Neural progenitor cell (in vitro differentiated cells): Measurements from ENCODE around the gene KLHL21.

ENCODE experiments used
- CTCF ChIP-seq: fragments of 200-600 bp; sonication (generic); IDR thresholded peaks from 2 replicates; pipeline ENCODE4 v1.5.1; 2017; ENCODE audit warnings: antibody characterized with exemption, mild to moderate bottlenecking
- EZH2 ChIP-seq: fragments of 200-600 bp; sonication (generic); IDR thresholded peaks from 2 replicates; pipeline ENCODE4 v1.6.1; 2017; ENCODE audit warnings: antibody characterized with exemption, mild to moderate bottlenecking, moderate library complexity

GRCh38 chr1:6547301-6547700 lies 55.4 kb downstream of the KLHL21 start:
- TF ChIP-seq CTCF: no peak
- TF ChIP-seq EZH2: no peak
